ENCODE measurements around the gene NKAIN2.
"Not testable (repeated sequence)": the region's sequence is repeated elsewhere in the genome, so short reads cannot be mapped to it uniquely, and the experiment has no call there.

NKAIN2 gene

DNA sequence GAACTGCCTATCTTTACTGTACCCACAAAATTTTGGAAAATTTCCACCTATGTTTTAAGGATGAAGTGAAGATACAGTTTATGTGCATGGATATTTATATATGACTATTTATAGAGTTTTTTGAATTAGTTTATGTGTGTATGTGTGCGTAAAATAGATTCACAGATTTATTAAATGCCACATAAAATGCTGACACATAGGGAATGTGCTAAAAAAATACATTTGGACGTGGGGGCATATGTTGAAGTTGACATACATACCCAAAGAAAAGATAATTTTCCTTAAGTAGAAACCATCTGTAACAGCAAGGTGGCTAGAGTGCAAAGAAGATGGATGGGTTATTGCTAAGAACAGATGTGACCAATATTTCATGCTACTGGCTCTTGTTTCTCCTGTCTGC is 856.5 kb downstream of the NKAIN2 start:
- in situ Hi-C loops (cut with MboI; ENCODE audit: low sequenced_read_pairs) = no loop called here

DNA sequence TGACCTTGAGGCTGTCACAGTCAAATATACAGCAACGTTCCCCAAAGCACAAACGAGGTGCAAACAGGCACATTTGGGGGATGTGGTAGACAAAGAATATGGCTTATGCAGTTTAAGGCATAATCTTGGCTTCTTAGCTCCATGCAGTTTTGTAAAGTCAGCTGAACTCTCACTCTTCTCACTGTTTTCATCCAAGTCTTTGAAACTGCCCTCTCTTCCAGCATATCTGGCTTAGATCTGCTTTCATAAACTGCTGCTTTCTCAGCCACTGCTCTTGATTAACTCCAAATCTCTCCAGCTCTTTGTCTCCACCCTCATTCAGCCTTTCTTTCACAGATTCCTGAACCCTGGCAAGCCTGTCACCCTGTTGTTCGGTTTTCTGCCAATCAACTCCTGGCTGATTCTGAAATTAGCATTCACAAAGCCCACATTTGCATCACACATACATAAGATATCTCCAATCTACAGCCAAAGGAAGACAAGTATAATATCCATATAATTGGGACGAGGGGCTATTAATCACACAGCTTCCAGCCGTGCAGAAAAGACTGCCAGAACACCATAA is 857.5 kb downstream of the NKAIN2 start:
- in situ Hi-C loops (cut with MboI; ENCODE audit: low sequenced_read_pairs) = no loop called here

DNA sequence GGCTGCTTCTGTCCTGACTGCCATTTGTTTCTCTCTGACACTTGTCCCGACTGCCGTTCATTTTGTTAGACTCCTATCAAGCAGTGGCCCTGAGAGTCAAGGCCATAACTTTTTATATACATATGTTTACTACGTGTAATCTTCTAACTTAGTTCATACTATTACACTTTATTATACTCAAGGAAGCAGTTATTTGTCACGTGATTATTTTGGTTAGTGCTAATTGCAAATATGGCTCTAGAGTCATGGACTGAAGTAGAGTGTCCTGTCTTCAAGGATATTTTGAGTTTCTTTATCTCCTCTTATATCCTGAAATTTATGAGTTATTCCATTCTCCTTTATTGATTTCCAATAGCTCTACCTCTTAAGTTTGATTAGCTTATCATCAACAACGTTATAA is 864.4 kb downstream of the NKAIN2 start:
- in situ Hi-C loops (cut with MboI; ENCODE audit: low sequenced_read_pairs) = no loop called here

DNA sequence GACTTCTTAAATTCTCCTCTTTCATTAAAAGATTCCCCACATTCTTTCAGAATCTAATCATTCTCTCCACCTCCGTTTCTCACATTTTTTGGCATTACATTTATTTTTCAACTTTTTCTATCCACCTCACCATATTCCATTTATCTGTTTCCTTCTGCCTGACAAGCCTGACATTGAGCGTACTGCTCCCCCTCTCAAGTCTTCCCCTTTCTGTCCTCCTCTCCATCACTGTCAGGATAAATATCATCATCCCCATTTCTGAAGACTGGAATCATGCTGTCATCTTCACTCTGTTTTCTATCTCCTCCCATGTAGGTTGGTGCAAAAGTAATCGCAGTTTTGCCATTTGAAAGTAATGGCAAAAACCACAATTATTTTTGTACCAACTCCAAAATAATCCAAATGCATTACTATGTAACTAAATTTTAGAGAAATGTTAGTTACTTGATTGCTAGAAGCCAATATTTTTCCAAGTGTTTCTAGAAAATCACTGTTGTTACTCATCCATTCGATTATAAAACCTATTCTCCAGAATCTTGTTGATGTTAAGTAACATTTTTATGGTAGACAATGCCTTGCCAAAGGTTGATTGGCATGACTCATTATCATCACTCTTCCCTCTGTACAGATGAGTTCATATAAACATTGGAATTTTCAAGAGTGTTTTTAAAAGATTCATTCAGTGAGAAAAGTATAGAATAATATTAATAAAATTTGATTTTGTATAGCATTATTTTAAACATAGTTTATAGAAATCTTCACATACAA is 866.2 kb downstream of the NKAIN2 start:
- in situ Hi-C loops (cut with MboI; ENCODE audit: low sequenced_read_pairs) = no loop called here

DNA sequence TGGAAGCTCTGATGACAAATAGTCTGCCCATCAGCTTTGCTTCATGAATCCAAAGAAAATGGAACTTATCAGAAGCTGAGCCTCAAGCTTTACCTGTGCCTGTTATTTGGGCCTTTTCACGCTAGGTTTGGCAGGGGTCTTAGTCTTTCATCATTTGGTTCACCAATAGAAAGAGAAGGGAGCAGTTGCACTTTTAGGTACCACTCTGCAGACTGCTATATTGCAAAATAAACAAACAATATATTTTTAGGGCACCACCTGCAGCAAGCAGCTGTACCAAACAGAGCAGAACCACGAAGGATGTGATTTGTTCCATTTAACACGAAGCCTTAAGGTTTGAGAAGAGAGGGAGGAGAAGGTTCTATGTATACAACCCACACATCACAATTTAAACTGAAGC is 867.1 kb downstream of the NKAIN2 start:
- in situ Hi-C loops (cut with MboI; ENCODE audit: low sequenced_read_pairs) = no loop called here

DNA sequence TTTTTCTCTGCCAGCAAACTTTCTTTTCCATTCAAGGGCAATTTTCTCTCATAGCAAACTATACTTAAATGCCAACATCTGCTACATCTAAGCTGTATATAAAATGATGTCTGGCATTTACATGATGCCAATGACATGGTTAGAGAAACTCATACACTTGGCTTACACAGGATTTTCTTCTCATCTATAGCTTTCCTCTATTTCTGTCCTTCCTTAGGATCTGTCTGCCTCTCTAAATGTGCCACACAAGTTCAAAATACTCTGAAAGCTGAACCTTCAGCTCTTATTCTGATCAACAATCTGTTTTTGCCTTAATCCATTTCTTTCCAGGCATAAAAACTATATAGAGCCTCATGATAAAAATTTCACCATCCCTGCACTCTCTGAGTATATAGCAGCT is 867.7 kb downstream of the NKAIN2 start:
- in situ Hi-C loops (cut with MboI; ENCODE audit: low sequenced_read_pairs) = no loop called here

DNA sequence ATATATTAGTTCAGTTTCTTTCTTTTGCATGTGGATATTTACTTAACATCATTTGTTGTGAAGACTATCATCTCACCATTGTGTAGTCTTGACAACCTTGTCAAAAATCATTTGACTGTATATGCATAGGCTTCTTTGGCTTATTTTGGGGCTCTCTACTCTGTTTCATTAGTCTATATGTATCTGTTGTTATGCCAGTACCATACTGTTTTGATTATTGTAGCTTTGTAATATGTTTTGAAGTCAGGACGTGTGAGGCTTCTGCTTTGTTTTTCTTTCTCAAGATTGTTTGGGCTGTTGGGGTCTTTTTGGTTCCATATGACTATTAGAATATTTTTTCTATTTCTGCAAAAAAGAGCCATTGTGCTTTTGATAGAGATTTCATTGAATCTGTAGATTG is 870.4 kb downstream of the NKAIN2 start:
- in situ Hi-C loops (cut with MboI; ENCODE audit: low sequenced_read_pairs) = no loop called here

DNA sequence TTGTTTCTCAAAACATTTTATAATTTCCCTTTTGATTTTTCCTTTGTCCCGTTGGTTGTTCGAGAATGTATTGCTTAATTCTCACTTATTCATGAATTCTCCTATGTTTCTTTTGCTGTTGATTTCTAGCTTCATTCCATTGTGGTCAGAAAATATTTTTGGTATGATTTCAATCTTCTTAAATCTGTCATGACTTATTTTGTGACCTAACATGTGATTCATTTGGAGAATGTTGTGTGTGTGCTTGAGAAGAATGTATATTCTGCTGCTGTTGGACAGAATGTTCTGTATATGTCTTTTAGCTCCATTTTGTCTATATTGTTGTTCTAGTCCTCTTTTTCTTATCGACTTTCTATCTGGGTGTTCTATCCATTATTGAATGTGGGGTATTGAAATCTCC is 872.4 kb downstream of the NKAIN2 start:
- in situ Hi-C loops (cut with MboI; ENCODE audit: low sequenced_read_pairs) = no loop called here

DNA sequence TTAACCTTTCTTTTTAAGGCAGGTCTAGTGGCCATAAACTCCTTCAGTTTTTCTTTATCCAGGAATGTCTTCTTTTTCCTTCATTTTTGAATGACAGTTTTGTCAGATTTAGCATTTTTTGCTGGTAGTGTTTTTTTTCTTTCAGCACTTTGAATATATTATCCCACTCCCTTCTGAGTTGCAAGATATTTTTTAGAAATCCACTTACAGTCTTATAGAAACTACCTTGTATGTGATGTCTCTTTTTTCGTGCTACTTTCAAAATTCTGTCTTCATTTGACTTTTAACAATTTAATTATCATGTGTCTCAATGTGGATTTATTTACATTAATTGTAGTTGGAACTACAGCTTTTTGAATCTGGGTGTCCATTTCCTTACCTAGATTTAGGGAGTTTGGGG is 874.2 kb downstream of the NKAIN2 start:
- in situ Hi-C loops (cut with MboI; ENCODE audit: low sequenced_read_pairs) = no loop called here

DNA sequence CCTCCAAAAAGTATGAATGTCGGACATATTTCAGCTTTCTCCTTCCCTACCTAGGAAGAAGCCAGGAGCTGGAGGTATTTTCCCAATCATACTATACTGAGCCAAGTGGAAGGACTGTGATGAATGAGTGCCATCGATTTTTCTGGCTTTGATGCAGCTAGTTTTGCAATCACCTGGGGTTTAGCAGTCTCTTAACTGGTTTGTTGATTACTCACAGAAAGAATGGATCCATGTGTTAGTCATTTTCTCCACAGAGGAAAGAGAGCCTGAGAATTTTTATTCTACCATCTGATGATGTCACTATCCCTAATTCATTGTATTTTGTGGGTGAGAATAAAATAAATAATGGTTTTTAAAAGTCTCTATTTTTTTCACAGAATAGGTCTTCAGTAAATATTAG is 875.7 kb downstream of the NKAIN2 start:
- in situ Hi-C loops (cut with MboI; ENCODE audit: low sequenced_read_pairs) = no loop called here

DNA sequence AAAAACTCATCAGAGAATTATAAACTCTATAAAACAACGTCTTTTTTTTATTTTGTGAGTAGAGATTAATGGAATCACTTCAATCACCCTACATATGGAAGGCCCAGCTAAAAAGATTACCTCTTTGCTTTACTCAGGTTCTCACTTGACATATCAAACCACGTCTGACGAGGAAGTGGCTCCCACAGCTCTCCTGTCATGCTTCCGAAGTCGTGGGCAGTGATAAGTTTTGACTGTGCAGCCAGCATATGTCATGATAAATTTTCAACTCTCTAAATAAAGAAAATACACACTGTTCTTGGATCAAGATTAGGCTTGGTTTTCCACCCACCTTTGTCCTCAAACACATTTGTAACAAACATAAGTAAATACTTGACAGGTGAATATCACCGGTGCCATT is 879.1 kb downstream of the NKAIN2 start:
- in situ Hi-C loops (cut with MboI; ENCODE audit: low sequenced_read_pairs) = no loop called here

DNA sequence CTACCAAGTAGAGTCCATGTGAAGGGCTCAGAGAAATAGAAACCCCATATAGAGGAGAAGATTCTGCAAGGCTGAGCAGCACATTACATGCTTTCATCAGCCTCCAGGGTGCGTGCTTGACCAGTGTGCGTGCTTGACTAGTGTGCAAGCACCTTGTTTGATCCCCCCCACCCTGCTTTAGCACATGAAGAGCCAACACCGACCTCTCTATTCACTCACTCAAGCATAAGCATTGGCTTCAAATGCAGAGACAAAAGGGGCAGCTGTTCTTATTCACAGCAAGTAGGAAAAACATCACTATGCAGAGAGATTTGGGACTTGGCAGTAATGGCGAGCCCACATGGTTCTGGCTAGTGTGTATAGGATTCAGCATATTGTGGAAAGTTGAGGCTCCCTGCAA is 879.8 kb downstream of the NKAIN2 start:
- in situ Hi-C loops (cut with MboI; ENCODE audit: low sequenced_read_pairs) = no loop called here

DNA sequence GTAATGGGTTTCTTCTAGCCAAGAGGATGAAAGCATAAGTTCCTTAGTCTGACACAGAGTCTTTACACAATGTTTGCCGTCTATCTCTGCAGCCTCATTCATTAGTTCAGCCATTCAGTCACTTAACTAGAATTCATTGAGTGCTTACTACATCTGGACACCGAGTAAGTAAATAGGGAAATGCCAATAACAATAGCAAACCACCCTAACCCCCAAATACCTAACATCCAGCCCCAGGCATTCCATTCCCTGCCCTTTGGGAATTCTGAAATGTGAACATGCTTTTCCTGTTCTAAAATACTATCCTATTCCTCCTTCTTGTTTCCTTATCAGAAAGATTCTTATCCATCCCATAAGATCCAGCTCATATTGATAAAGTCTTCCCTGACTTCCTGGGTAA is 881.0 kb downstream of the NKAIN2 start:
- in situ Hi-C loops (cut with MboI; ENCODE audit: low sequenced_read_pairs) = no loop called here

DNA sequence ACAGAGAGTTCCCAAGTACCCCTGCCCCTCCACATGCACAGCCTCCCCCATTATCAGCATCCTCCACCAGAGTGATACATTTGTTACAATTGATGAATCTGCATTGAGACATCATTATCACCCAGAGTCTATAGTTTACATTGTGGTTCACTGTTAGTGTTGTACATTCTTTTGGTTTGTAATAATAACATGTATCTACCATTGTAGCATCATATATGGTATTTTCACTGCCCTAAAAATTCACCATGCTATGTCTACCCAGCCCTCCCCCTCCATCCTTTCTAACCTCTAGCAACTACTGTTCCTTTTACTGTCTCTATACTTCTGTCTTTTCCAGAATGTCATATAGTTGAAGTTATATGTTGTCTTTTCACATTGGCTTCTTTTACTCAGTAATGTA is 884.7 kb downstream of the NKAIN2 start:
- in situ Hi-C loops (cut with MboI; ENCODE audit: low sequenced_read_pairs) = no loop called here

DNA sequence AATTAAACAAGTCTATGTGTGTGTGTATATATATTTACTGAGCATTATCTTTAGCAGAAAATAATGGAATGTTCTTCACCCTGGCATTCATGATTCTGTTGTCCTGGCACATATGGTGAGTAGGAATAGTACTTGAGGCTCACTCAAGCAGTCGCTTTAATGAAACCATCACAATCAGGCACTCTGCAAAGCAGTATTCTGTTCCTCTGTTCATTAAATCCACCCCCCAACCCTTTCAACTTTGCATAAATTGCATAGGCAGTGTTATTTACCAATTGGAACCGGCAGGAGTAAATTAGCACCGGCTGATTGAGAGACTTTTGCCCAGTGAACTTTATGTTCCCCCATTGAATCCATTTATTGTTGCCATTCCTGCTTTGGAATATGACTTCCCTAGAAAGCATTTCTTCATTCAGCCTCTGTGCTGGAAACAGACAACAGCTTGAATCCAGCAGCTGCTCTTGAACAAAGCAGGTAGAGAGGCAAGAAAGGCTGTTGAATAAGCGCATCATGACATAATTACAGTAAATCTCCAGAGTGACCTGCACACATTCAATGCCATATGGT is 890.6 kb downstream of the NKAIN2 start:
- in situ Hi-C loops (cut with MboI; ENCODE audit: low sequenced_read_pairs) = no loop called here

DNA sequence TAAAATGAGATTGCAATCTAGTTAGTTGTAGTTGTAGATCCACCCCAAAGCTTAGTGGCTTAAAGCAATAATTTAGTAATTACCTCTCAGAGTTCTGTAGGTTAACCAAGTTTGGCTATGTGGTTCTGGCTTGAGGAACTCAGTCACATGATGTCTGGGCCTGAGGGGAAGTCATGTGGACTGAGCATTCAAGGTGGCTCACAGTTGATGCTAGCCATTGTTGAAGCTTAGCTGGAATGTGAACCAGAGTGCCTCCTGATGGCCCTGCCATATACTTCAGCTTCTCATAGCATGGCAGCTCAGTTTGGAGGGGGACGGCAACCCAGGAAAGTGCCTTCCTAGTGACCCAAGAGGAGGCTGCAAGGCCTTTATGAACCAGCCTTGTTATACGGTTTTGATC is 895.4 kb downstream of the NKAIN2 start:
- in situ Hi-C loops (cut with MboI; ENCODE audit: low sequenced_read_pairs) = no loop called here

DNA sequence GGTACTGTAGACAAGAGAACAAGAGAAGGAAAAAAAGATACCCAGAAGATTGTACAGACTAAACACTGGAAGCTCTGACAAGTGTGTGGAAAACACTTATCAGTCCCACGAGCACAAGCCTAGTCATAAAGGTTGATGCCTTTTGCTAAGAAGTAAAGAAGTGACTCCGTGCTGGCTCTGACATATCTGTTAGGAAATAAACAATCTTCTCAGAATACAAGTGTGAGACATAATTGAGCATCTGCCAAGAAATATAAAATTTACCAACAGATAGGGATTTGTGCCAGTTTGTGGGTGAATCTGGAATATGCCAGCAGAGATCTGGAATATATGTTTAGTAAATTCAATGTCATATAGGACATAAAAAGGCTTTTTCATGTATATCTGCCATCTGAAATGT is 899.9 kb downstream of the NKAIN2 start:
- in situ Hi-C loops (cut with MboI; ENCODE audit: low sequenced_read_pairs) = no loop called here

DNA sequence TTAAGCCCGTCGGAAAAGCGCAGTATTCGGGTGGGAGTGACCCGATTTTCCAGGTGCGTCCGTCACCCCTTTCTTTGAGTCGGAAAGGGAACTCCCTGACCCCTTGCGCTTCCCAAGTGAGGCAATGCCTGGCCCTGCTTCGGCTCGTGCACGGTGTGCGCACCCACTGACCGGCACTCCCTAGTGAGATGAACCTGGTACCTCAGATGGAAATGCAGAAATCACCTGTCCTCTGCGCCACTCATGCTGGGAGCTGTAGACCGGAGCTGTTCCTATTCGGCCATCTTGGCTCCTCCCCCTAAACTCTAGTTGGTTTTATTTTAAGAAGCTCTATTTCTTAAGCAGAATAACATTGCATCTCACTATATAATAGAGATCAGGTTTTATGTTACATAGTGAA is 908.9 kb downstream of the NKAIN2 start:
- in situ Hi-C loops (cut with MboI; ENCODE audit: low sequenced_read_pairs) = not testable (repeated sequence)

DNA sequence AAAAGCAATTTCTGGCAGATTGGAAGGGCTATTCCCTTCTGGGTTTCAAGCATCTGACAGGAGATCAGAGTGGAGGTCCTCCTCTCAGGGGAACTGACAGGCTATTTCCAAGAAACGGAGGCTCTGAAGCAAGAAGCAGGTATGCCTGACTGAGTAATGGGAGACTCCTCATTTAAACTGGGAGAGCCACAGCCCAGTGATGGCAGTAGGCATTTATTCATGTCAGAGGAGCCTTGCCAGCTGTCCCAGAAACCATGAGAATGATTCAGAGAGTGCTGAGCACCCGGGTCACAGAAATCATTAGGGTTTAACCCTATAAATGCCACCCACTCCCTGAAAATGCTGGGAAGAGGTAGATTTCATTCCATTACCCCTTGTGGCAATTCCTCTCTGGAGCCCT is 911.1 kb downstream of the NKAIN2 start:
- in situ Hi-C loops (cut with MboI; ENCODE audit: low sequenced_read_pairs) = no loop called here

DNA sequence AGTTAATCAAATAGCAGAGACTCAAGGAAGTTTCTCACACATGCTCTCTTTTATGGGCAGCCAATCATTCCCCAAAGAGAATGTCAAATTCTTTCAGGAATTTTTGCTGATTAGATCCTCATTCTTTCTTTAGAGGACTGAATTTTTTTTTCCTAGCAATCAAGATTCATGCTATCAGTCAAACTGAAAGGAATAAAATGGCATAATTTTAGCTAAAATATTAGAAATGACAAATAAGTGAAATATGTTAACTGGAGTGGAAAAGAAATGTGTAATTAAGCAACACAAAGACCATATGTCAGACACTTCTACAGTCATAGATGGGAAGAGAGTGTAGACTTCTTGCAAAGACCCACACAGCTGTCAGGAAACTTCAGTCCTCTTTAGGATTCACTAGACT is 916.2 kb downstream of the NKAIN2 start:
- in situ Hi-C loops (cut with MboI; ENCODE audit: low sequenced_read_pairs) = no loop called here

DNA sequence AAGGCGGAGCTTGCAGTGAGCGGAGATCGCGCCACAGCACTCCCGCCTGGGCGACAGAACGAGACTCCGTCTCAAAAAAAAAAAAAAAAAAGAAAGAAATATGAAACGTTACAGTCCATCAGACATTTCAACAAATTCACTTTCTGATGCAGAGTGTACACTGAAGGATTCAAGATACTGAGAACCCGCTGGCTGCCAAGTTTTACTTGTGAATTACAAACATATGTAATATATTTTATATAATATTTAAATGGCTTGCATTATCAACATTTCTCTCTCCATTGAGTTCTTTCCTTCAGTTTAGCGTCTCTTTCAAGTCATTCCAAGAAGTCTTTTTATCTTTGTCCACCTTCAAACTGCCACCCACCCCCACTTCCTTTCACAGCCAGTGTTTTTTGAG is 917.7 kb downstream of the NKAIN2 start:
- in situ Hi-C loops (cut with MboI; ENCODE audit: low sequenced_read_pairs) = no loop called here

DNA sequence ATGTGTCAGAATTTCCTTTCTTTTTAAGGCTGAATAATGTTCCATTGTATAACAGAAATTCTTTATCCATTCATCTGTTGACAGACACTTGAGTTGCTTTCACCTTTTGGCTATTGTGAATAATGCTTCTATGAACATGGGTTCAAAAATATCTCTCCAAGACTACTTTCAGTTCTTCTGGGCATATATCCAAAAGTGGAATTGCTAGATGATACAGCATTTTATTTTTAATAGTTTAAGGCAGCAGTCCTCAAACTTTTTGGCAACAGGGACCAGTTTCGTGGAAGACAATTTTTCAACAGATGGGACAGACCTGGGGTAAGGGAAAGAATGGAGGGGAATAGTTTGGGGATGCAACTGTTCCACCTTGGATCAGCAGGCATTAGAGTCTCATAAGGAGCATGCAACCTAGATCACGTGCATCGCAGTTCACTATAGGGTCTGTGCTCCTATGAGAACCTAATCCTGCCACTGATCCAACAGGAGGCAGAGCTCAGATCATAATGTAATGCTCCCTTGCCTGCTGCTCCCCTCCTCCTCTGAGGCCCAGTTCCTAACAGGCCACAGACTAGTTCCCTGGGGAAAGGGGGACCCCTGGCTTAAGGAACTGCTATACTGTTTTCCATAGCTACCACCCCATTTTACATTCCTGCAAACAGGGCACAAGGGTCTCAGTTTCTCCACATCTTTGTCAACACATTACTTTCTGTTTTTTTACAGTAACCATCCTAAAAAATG is 918.6 kb downstream of the NKAIN2 start:
- in situ Hi-C loops (cut with MboI; ENCODE audit: low sequenced_read_pairs) = no loop called here
